Astrocyte of the cerebellum (primary cell): ENCODE data around the gene DPP10.
A peak's percentile ranks its signal among the peaks of the same experiment; 100 is the strongest.

Experiments
- DNase-seq: peaks from one replicate; pipeline ENCODE4 v3.0.0-alpha.2; 2011; ENCODE audit warnings: low read depth
- H3K4me3 ChIP-seq: 2 replicates; pipeline ENCODE4 v1.5.1; 2011; ENCODE audit warnings: mild to moderate bottlenecking, low read depth, low read length, moderate library complexity
- in situ Hi-C: cut with HindIII; loops from 2 replicates; pipeline ENCODE4 v1.10.0; 2017; ENCODE audit warnings: low sequenced_read_pairs
- TF ChIP-seq, protein P1 (sequence below): IDR thresholded peaks from 2 replicates; pipeline ENCODE4 v1.5.1; 2012; ENCODE audit warnings: low read length, low read depth, moderate library complexity, mild to moderate bottlenecking; ENCODE audit errors: missing control alignments

DPP10 gene

DNA sequence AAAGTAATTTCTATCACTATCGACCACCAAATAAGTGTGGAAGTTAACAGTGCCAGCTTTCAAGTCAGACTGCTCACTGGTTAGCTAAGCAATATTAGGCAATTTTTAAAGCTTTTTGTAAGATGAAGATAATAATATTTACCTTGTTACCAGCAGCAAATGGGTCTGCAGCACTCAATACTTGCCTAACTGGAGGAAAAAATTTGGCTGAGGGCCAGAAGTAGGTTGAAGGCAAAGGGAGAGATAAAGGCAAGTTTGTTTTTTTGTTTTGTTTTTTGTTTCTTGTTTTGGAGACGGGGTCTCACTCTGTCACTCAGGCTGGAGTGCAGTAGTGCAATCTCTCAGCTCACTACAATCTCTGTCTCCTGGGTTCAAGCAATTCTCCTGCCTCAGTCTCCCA is 675.9 kb downstream of the DPP10 start:
- in situ Hi-C loops: no loop called here
- H3K4me3 ChIP-seq: no peak overlapping the region
- TF ChIP-seq, protein P1, sequence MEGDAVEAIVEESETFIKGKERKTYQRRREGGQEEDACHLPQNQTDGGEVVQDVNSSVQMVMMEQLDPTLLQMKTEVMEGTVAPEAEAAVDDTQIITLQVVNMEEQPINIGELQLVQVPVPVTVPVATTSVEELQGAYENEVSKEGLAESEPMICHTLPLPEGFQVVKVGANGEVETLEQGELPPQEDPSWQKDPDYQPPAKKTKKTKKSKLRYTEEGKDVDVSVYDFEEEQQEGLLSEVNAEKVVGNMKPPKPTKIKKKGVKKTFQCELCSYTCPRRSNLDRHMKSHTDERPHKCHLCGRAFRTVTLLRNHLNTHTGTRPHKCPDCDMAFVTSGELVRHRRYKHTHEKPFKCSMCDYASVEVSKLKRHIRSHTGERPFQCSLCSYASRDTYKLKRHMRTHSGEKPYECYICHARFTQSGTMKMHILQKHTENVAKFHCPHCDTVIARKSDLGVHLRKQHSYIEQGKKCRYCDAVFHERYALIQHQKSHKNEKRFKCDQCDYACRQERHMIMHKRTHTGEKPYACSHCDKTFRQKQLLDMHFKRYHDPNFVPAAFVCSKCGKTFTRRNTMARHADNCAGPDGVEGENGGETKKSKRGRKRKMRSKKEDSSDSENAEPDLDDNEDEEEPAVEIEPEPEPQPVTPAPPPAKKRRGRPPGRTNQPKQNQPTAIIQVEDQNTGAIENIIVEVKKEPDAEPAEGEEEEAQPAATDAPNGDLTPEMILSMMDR: no peak
- DNase-seq: no peak

DNA sequence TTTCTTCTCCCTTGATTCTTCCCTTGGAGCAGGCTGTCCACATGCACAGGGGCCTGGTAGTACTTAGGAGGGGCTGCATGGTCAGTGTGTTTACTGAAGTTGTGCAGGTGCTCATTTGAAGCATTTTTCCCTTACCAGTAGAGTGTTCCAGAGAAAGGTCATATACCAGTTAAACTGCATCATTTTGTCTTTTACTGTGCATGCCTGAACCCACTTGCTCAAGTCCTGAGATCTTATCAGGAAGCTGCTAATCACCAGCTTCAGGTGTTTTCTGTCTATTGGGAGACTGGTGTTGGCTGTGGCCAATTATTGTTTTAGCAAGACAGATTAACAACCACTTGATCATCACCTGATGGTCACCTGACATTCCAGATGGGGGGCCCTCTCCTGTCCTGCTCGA is 676.6 kb downstream of the DPP10 start:
- no peak for DNase-seq
- H3K4me3 ChIP-seq: no peak overlapping the region
- TF ChIP-seq, protein P1: no peak
- in situ Hi-C loops: no loop called here

DNA sequence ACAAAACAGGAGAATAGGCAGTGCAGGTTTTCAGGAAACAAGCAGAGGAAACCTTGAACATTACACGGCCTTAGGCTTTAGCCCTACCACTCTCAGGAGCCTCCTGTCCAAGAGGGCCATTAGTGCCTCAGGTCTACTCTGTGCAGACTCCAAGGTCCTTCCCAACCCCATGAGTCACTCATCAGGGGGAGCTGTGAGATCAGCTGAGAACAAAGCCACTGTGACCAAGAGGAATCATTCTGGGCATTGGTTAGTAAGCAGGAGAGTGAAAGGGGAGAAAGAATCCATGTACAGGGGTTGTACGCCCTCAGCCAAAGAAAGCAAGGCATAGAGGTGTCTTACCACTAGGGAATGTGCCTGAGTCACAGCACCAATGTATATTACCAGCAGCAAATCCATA is 680.3 kb downstream of the DPP10 start:
- DNase-seq: peak; percentile 45
- H3K4me3 ChIP-seq: no peak overlapping the region
- TF ChIP-seq, protein P1: no peak
- in situ Hi-C loops: no loop called here

DNA sequence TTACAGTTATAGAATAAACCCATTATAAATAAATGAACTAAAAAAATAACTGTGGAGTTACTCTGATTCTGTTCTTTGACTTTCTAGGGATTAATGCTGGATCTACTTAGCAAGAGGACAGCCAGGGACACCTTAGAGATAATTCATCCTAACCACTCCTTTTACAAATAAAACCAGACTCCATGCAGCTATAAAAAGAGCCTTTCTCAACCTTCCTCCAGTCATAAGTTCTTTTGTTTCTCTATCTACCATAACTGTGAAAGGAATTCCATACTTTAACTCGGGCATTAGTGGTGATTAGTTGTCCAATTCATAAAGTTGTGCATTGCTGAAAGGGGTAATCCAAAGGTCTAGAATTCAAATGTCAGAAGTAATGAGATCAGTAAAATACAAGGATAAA is 682.4 kb downstream of the DPP10 start:
- DNase-seq: no peak
- H3K4me3 ChIP-seq: no peak overlapping the region
- TF ChIP-seq, protein P1: no peak
- in situ Hi-C loops: no loop called here

DNA sequence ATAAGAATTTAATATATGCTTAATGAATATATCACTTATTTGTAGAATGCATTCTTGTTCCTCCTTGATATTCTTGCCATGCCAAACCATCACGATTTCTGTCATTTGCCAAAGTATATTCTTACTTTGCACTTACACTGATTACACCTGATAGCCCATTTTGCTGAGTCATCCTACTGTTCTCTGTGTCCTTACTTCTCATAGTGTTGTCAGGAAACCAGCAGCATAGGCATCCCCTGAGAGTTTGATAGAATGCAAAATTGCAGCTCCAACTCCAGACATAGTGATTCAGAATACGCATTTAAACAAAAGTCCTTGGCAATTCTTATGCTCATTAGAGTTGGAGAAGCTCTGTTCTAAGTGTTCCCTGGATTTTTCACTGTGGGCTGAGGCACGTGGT is 687.1 kb downstream of the DPP10 start:
- DNase-seq: no peak
- H3K4me3 ChIP-seq: no peak overlapping the region
- in situ Hi-C loops: no loop called here
- TF ChIP-seq, protein P1: no peak

DNA sequence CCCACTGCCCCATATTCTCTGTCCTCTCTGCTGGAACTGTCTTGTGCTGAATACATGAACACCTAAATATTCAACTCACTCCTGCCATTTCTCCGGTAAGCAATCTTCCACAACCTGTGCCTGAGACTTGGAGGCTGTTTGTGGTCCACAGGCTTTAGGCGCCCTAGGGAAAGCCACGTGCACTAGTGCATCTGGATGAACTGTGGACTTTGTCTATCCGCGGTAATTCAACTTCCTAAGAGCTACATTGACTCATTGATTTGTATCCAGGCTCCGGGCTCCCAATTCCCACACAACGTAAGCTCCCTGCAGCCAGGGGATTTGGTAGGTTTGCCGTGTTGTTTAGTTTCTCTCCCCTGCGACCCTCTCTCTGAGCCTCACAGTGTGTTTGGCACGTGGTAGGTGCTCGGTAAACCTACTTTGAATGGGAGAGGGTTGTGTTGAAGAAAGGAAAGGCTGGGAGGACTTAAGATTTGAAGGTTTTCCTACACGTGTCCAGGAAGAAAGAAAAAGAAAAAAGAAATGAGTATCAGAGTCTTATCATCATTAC is 718.2 kb downstream of the DPP10 start:
- in situ Hi-C loops: no loop called here
- TF ChIP-seq, protein P1: no peak
- H3K4me3 ChIP-seq: no peak overlapping the region

More for the DNA sequence above, 718.2 kb downstream of the DPP10 start:
- DNase-seq: no peak
